MM.1S (cell line): ENCODE results near the gene ARID2.

Experiments used
- CTCF ChIP-seq: fragments of 300-600 bp; sonication (generic); IDR thresholded peaks from 2 replicates; pipeline ENCODE4 v1.5.1; 2016; ENCODE audit warnings: antibody characterized with exemption, low read length, mixed read lengths
- EZH2phosphoT487 ChIP-seq: fragments of 300-600 bp; sonication (generic); IDR thresholded peaks from 2 replicates; pipeline ENCODE4 v1.6.1; 2018; ENCODE audit warnings: antibody characterized with exemption, low read length

- no peak for TF ChIP-seq EZH2phosphoT487
- TF ChIP-seq CTCF, result no peak
Observed at GRCh38 chr12:45720069-45720468, 9.4 kb upstream of the ARID2 start.
